Osteocyte (in vitro differentiated cells): ENCODE measurements around the gene ZBTB18. TPM values are rescaled to one million over a fixed set of nuclear protein-coding genes. Genes with fewer than 3 reads are reported as not detected.
A peak's percentile ranks its signal among the peaks of the same experiment; 100 is the strongest.

ENCODE experiments used
- DNase-seq: peaks from one replicate; pipeline ENCODE4 v3.0.0; 2021; ENCODE audit warnings: mixed read lengths; ENCODE audit not compliant: unreplicated experiment; ENCODE audit errors: extremely low spot score
- H3K27ac Mint-ChIP-seq: one replicate; pipeline ENCODE4 v1.8.0; 2021; ENCODE audit warnings: mild to moderate bottlenecking, mixed read lengths; ENCODE audit not compliant: unreplicated experiment
- H3K27me3 Mint-ChIP-seq: one replicate; pipeline ENCODE4 v1.8.0; 2021; ENCODE audit warnings: mixed read lengths; ENCODE audit not compliant: unreplicated experiment
- H3K36me3 Mint-ChIP-seq: one replicate; pipeline ENCODE4 v1.8.0; 2021; ENCODE audit warnings: mixed read lengths; ENCODE audit not compliant: unreplicated experiment
- H3K4me1 Mint-ChIP-seq: one replicate; pipeline ENCODE4 v1.8.0; 2021; ENCODE audit warnings: mixed read lengths; ENCODE audit not compliant: unreplicated experiment
- H3K4me3 Mint-ChIP-seq: one replicate; pipeline ENCODE4 v1.8.0; 2021; ENCODE audit warnings: mild to moderate bottlenecking, moderate library complexity, mixed read lengths; ENCODE audit not compliant: unreplicated experiment
- H3K9me3 Mint-ChIP-seq: one replicate; pipeline ENCODE4 v1.8.0; 2021; ENCODE audit warnings: mixed read lengths; ENCODE audit not compliant: unreplicated experiment
- total RNA-seq: library from RNA; stranded (reverse); gene quantifications from 2 replicates; pipeline ENCODE4 v1.2.1, GENCODE V29; 2021
- TF ChIP-seq, protein P1 (sequence below): fragments of 200-600 bp; sonication (generic); IDR thresholded peaks from 2 replicates; pipeline ENCODE4 v1.5.0; 2021; ENCODE audit warnings: antibody characterized with exemption, mild to moderate bottlenecking, moderate library complexity

ZBTB18 gene
- total RNA-seq, 1 donor from 2014 or later: 24.2 TPM

DNA sequence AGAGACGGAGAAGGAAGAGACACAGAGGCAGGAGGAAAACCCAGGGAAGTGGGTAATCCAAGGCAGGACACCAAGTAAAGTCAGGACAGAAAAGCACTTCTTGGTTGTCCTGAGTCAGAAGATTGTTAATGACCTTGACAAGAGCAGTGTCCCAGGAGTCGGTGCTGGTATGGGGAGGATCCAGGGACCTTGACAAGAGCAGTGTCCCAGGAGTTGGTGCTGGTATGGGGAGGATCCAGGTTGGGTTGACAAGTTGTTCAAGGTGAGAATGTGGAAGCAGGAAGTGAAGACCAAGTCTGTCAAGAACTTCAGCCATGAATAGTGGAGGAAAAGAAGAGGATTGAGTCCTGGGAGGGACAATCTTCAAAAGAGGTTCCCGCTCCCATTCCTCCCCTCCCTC, 31.9 kb downstream of the ZBTB18 start:
- peaks cover 2% of the 10 kb centered on the region for H3K36me3 Mint-ChIP-seq
- TF ChIP-seq, protein P1, sequence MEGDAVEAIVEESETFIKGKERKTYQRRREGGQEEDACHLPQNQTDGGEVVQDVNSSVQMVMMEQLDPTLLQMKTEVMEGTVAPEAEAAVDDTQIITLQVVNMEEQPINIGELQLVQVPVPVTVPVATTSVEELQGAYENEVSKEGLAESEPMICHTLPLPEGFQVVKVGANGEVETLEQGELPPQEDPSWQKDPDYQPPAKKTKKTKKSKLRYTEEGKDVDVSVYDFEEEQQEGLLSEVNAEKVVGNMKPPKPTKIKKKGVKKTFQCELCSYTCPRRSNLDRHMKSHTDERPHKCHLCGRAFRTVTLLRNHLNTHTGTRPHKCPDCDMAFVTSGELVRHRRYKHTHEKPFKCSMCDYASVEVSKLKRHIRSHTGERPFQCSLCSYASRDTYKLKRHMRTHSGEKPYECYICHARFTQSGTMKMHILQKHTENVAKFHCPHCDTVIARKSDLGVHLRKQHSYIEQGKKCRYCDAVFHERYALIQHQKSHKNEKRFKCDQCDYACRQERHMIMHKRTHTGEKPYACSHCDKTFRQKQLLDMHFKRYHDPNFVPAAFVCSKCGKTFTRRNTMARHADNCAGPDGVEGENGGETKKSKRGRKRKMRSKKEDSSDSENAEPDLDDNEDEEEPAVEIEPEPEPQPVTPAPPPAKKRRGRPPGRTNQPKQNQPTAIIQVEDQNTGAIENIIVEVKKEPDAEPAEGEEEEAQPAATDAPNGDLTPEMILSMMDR: no peak
- peak; percentile 48 for DNase-seq
- no peaks in the 10 kb centered on the region for H3K4me1 Mint-ChIP-seq
- H3K27me3 Mint-ChIP-seq: peaks cover 14% of the 10 kb centered on the region
- no peak overlapping the region for H3K4me3 Mint-ChIP-seq
- no peak overlapping the region for H3K27ac Mint-ChIP-seq
- no peaks in the 10 kb centered on the region for H3K9me3 Mint-ChIP-seq

DNA sequence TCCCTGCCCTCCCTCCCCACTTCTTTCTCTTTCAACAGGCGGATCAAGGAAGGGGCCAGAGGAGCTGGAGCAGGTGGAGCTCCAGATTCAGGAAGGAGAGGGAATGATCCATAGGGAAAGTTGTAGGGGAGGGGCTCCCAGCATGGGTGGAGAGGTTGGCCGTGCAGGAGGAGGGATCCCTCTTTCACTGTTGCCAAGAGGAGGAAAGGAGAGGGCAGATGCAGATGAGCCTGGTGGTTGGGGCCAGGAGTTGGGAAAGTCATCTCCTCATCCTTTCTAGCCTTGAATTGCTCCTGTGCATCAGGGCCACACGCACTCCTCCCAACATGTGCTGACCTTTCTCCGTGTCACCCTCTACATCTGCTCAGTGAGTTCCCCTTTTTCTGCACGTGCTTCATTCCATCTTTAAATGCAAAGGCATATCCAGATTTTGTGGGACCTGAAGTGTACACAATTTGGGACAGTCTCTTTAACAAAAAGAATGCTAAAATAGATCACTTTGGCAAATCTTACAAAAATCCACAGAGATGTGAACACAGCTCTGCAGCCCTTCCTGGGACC, 32.4 kb downstream of the ZBTB18 start:
- Mint-ChIP-seq H3K9me3 (no peaks in the 10 kb centered on the region), H3K4me1 (no peaks in the 10 kb centered on the region), H3K4me3 (no peak overlapping the region), H3K36me3 (peaks cover 2% of the 10 kb centered on the region), H3K27ac (no peak overlapping the region), H3K27me3 (peaks cover 14% of the 10 kb centered on the region)
- TF ChIP-seq, protein P1: no peak
- peak; percentile 57 for DNase-seq

- Mint-ChIP-seq H3K36me3 (peaks cover 2% of the 10 kb centered on the region), H3K4me3 (no peak overlapping the region), H3K27me3 (peaks cover 14% of the 10 kb centered on the region), H3K27ac (no peak overlapping the region), H3K4me1 (no peaks in the 10 kb centered on the region), H3K9me3 (no peaks in the 10 kb centered on the region)
- TF ChIP-seq, protein P1: no peak
- no peak for DNase-seq
Observed at GRCh38 chr1:244084763-244085162, 33.7 kb downstream of the ZBTB18 start.

DNA sequence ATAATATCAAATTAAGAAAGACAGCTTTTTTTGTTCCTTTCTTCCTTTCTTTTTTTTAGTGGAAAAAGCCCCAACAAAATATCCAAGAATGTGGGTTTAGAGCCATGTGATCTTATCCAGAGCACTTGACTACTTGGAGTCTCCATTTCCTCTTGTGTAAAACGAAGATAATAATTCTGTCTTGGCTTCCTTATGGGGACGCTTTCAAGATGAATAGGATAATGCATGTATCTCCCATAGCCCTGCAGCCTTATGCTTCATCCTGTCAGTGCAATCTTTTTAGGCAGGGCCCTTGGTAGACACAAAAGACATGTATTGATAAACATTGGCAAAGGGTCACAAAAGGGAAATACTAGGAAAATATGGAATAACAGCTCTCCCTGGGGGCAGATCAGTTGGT, 34.8 kb downstream of the ZBTB18 start:
- TF ChIP-seq, protein P1: no peak
- H3K9me3 Mint-ChIP-seq: no peaks in the 10 kb centered on the region

DNA sequence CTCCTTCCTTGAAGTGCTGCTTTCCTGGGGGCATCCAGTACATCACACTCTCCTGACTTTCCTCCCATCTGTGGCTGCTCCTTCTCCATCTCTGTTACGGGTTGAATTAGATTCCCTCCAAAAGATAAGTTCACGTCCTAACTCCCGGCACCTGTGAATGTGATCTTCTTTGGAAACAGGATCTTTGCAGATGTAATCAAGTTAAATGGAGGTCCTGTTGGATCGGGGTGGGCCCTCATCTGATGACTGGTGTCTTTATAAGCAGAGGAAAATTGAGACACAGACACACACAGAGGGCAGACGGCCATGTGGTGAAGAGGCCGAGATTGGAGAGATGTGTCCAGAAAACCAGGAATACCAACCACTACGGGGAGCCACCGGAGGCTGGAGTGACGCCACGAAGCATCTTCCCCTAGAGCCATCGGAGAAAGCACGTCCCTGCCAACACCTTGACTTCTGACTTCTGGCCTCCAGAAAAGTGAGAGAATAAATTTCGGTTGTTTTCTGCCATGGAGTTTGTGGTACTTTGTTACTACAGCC, 36.0 kb downstream of the ZBTB18 start:
- TF ChIP-seq, protein P1: no peak
- H3K27me3 Mint-ChIP-seq: peaks cover 10% of the 10 kb centered on the region
- H3K4me3 Mint-ChIP-seq: no peak overlapping the region
- H3K9me3 Mint-ChIP-seq: no peaks in the 10 kb centered on the region
- no peak for DNase-seq
- peaks cover under 1% of the 10 kb centered on the region for H3K4me1 Mint-ChIP-seq
- peaks cover 2% of the 10 kb centered on the region for H3K36me3 Mint-ChIP-seq
- H3K27ac Mint-ChIP-seq: no peak overlapping the region

More for the DNA sequence above, 34.8 kb downstream of the ZBTB18 start:
- H3K27ac Mint-ChIP-seq: no peak overlapping the region
- no peaks in the 10 kb centered on the region for H3K4me1 Mint-ChIP-seq
- no peak for DNase-seq
- peaks cover 2% of the 10 kb centered on the region for H3K36me3 Mint-ChIP-seq
- peaks cover 14% of the 10 kb centered on the region for H3K27me3 Mint-ChIP-seq
- H3K4me3 Mint-ChIP-seq: no peak overlapping the region
